Natural killer cell (primary cell): ENCODE results near the gene SPACA6. TPM values are rescaled to one million over a fixed set of nuclear protein-coding genes. Genes with fewer than 3 reads are reported as not detected.

ENCODE experiments used
- ATAC-seq, 3 donors: fragments of 150-1000 bp in 2 of 3; fragments of 200-7000 bp in 1 of 3; cut with Tn5 transposase; 1 replicate in 1 of 3; 2 replicates in 2 of 3; pipeline ENCODE4 v1.10.0; 2021; ENCODE audit warnings: mild to moderate bottlenecking in 2 of 3, moderate library complexity in 2 of 3
- DNase-seq, 2 donors: peaks; one replicate each; pipeline versions ENCODE4 v3.0.0 to v3.0.0-alpha.2; 2013 to 2021; ENCODE audit warnings: mixed read lengths in 1 of 2
- H3K27ac ChIP-seq: one replicate; pipeline ENCODE4 v1.5.1; 2013; ENCODE audit warnings: mild to moderate bottlenecking, low read length
- H3K27me3 ChIP-seq: one replicate; pipeline ENCODE4 v1.6.1; 2013; ENCODE audit warnings: low read length; ENCODE audit not compliant: control insufficient read depth, insufficient read depth
- H3K36me3 ChIP-seq: one replicate; pipeline ENCODE4 v1.6.1; 2013; ENCODE audit warnings: low read length; ENCODE audit not compliant: control insufficient read depth, insufficient read depth
- H3K4me1 ChIP-seq: one replicate; pipeline ENCODE4 v1.6.1; 2013; ENCODE audit warnings: low read length; ENCODE audit not compliant: control insufficient read depth, insufficient read depth
- H3K4me3 ChIP-seq: one replicate; pipeline ENCODE4 v1.5.1; 2013; ENCODE audit warnings: low read length
- H3K9me3 ChIP-seq: one replicate; pipeline ENCODE4 v1.6.1; 2013; ENCODE audit warnings: low read length; ENCODE audit not compliant: control insufficient read depth, insufficient read depth
- H3K27ac Mint-ChIP-seq, 2 donors: one replicate each; pipeline ENCODE4 v1.8.0; 2022; ENCODE audit warnings: mild to moderate bottlenecking in 2 of 2, mixed read lengths in 2 of 2, moderate library complexity in 1 of 2
- H3K27me3 Mint-ChIP-seq, 2 donors: one replicate each; pipeline ENCODE4 v1.8.0; 2022; ENCODE audit warnings: low read depth in 2 of 2, mixed read lengths in 2 of 2
- H3K36me3 Mint-ChIP-seq: one replicate; pipeline ENCODE4 v1.8.0; 2022; ENCODE audit warnings: mixed read lengths
- H3K4me1 Mint-ChIP-seq, 2 donors: one replicate each; pipeline ENCODE4 v1.8.0; 2022; ENCODE audit warnings: mixed read lengths in 2 of 2
- H3K4me3 Mint-ChIP-seq: one replicate; pipeline ENCODE4 v1.8.0; 2022; ENCODE audit warnings: mild to moderate bottlenecking, moderate library complexity, mixed read lengths
- H3K9me3 Mint-ChIP-seq, 2 donors: one replicate each; pipeline ENCODE4 v1.8.0; 2022; ENCODE audit warnings: mixed read lengths in 2 of 2
- CTCF ChIP-seq: fragments of 200-600 bp; IDR thresholded peaks from one replicate; pipeline ENCODE4 v1.8.0; 2022; ENCODE audit warnings: antibody characterized with exemption
- WGBS: methylation state at CpG from one replicate; pipeline ENCODE4 v1.1.7; 2013; ENCODE audit warnings: missing lambda C conversion rate; ENCODE audit not compliant: insufficient coverage; 5-methylcytosine and 5-hydroxymethylcytosine counted together
- intact Hi-C: fragments of 100-400 bp; cut with micrococcal nuclease; formaldehyde crosslinking; loops from one replicate; pipeline ENCODE4 v1.14.2; 2022
- total RNA-seq, 4 donors: library from RNA; stranded (reverse); fragments of 120-200 nt in 1 of 4; gene quantifications; one replicate each; pipeline versions ENCODE4 v1.2.3 to v1.2.4, GENCODE V29; 2013 to 2022

SPACA6 gene
- total RNA-seq, 3 donors from 2014 or later (not counting 1 experiment from before 2014, with no cell fraction given): 2.2 to 9.4 (median 3.7) TPM

- no peak overlapping the region for H3K27ac ChIP-seq
- H3K36me3 ChIP-seq: no peaks in the 10 kb centered on the region
- ATAC-seq (peak in 2 of 3 donors; percentile 47 to 64), DNase-seq (peak; percentile 31 to 66)
- H3K27me3 ChIP-seq: peaks cover 1% of the 10 kb centered on the region
- no peaks in the 10 kb centered on the region for H3K9me3 ChIP-seq
- WGBS: 22% methylated on average over 8 of the region's 10 CpGs
- Mint-ChIP-seq H3K4me3 (no peak overlapping the region), H3K27ac (no peak overlapping the region), H3K36me3 (no peaks in the 10 kb centered on the region), H3K27me3 (peaks cover 29 to 52% of the 10 kb centered on the region in 2 donors), H3K4me1 (peaks cover 7% of the 10 kb centered on the region in 2 donors), H3K9me3 (no peaks in the 10 kb centered on the region)
- H3K4me3 ChIP-seq: no peak overlapping the region
- intact Hi-C loops: no loop called here
- peak; percentile 33 for TF ChIP-seq CTCF
- H3K4me1 ChIP-seq: no peaks in the 10 kb centered on the region
Observed at GRCh38 chr19:51660975-51661600, 32.0 kb upstream of the SPACA6 start.

GRCh38 chr19:51663650-51664049 is 29.5 kb upstream of the SPACA6 start:
- no peaks in the 10 kb centered on the region for H3K4me1 ChIP-seq
- DNase-seq (no peak), ATAC-seq (no peak)
- Mint-ChIP-seq H3K9me3 (no peaks in the 10 kb centered on the region), H3K27ac (no peak overlapping the region), H3K27me3 (peaks cover 27 to 50% of the 10 kb centered on the region in 2 donors), H3K36me3 (no peaks in the 10 kb centered on the region), H3K4me1 (no peaks in the 10 kb centered on the region), H3K4me3 (no peak overlapping the region)
- no peaks in the 10 kb centered on the region for H3K9me3 ChIP-seq
- no peak overlapping the region for H3K27ac ChIP-seq
- 57% methylated on average over 3 of the region's 3 CpGs for WGBS
- H3K4me3 ChIP-seq: no peak overlapping the region
- TF ChIP-seq CTCF: no peak
- peaks cover 6% of the 10 kb centered on the region for H3K27me3 ChIP-seq
- no peaks in the 10 kb centered on the region for H3K36me3 ChIP-seq
- intact Hi-C loops: no loop called here

- DNase-seq: no peak
- WGBS: 20% methylated on average over 1 of the region's 1 CpG
Observed at GRCh38 chr19:51664131-51664530, 29.0 kb upstream of the SPACA6 start.

More at GRCh38 chr19:51664131-51664530, 29.0 kb upstream of the SPACA6 start:
- Histone ChIP-seq H3K9me3 (no peaks in the 10 kb centered on the region), H3K4me3 (no peak overlapping the region), H3K4me1 (no peaks in the 10 kb centered on the region), H3K36me3 (no peaks in the 10 kb centered on the region), H3K27me3 (peaks cover 7% of the 10 kb centered on the region), H3K27ac (no peak overlapping the region)
- no peak for ATAC-seq
- H3K9me3 Mint-ChIP-seq: no peaks in the 10 kb centered on the region
- peaks cover 27 to 50% of the 10 kb centered on the region in 2 donors for H3K27me3 Mint-ChIP-seq
- H3K4me1 Mint-ChIP-seq: no peaks in the 10 kb centered on the region
- H3K4me3 Mint-ChIP-seq: no peak overlapping the region
- H3K36me3 Mint-ChIP-seq: no peaks in the 10 kb centered on the region
- intact Hi-C loops: no loop called here
- no peak overlapping the region for H3K27ac Mint-ChIP-seq
- TF ChIP-seq CTCF: no peak
